Naive thymus-derived CD4-positive, alpha-beta T cell (primary cell): ENCODE data around the gene SLC4A5. TPM values are rescaled to one million over a fixed set of nuclear protein-coding genes. Genes with fewer than 3 reads are reported as not detected.
A peak's percentile ranks its signal among the peaks of the same experiment; 100 is the strongest.

Experiments
- ATAC-seq: fragments of 150-1000 bp; cut with Tn5 transposase; 2 replicates; pipeline ENCODE4 v1.10.0; 2021; ENCODE audit warnings: mild to moderate bottlenecking, moderate library complexity
- CTCF ChIA-PET: fragments of 350-600 bp; sonication (Branson Sonifier 250); formaldehyde crosslinking; loops from one replicate; lab custom pipeline; 2021; ENCODE audit warnings: antibody characterized with exemption; lab: Charles Lee
- POLR2A ChIA-PET: fragments of 350-600 bp; sonication (Branson Sonifier 250); formaldehyde crosslinking; loops from one replicate; lab custom pipeline; 2021; ENCODE audit warnings: antibody characterized with exemption, inconsistent platforms; lab: Charles Lee
- DNase-seq, 9 donors: peaks; one replicate each; pipeline versions ENCODE4 v3.0.0 to v3.0.0-alpha.2; 2020 to 2022; ENCODE audit warnings: mixed read lengths in 1 of 9
- H3K27ac ChIP-seq: one replicate; pipeline ENCODE4 v1.7.0; 2013; ENCODE audit warnings: mild to moderate bottlenecking, low read depth, low read length, moderate library complexity
- H3K27me3 ChIP-seq, 2 donors: one replicate each; pipeline ENCODE4 v1.7.0; 2013; ENCODE audit warnings: low read length in 2 of 2, mild to moderate bottlenecking in 2 of 2, moderate library complexity in 2 of 2; ENCODE audit not compliant: control insufficient read depth in 2 of 2, insufficient read depth in 2 of 2
- H3K36me3 ChIP-seq, 3 experiments: 1 replicate in 2 of 3; 2 replicates in 1 of 3; pipeline ENCODE4 v1.7.0; 2013; ENCODE audit warnings: low read length in 3 of 3, mild to moderate bottlenecking in 3 of 3, moderate library complexity in 1 of 3; ENCODE audit not compliant: insufficient read depth in 3 of 3, control insufficient read depth in 2 of 3
- H3K4me1 ChIP-seq, 2 donors: one replicate each; pipeline ENCODE4 v1.7.0; 2013; ENCODE audit warnings: low read length in 2 of 2, mild to moderate bottlenecking in 2 of 2, moderate library complexity in 1 of 2; ENCODE audit not compliant: control insufficient read depth in 2 of 2, insufficient read depth in 2 of 2
- H3K4me3 ChIP-seq: 2 replicates; pipeline ENCODE4 v1.7.0; 2013; ENCODE audit warnings: mild to moderate bottlenecking, low read length
- H3K9me3 ChIP-seq, 3 experiments: 1 replicate in 2 of 3; 2 replicates in 1 of 3; pipeline ENCODE4 v1.7.0; 2013; ENCODE audit warnings: low read length in 3 of 3; ENCODE audit not compliant: control insufficient read depth in 2 of 3
- H3K27ac Mint-ChIP-seq, 9 donors: one replicate each; pipeline ENCODE4 v1.8.0; 2020 to 2022; ENCODE audit warnings: mixed read lengths in 9 of 9, mild to moderate bottlenecking in 8 of 9, moderate library complexity in 5 of 9, inconsistent platforms in 2 of 9
- H3K27me3 Mint-ChIP-seq, 5 donors: one replicate each; pipeline ENCODE4 v1.8.0; 2021 to 2022; ENCODE audit warnings: mixed read lengths in 5 of 5, mild to moderate bottlenecking in 1 of 5
- H3K36me3 Mint-ChIP-seq, 5 donors: one replicate each; pipeline ENCODE4 v1.8.0; 2020 to 2022; ENCODE audit warnings: mixed read lengths in 5 of 5, mild to moderate bottlenecking in 3 of 5, inconsistent platforms in 1 of 5
- H3K4me1 Mint-ChIP-seq, 7 donors: one replicate each; pipeline ENCODE4 v1.8.0; 2020 to 2022; ENCODE audit warnings: mixed read lengths in 7 of 7, mild to moderate bottlenecking in 3 of 7, inconsistent platforms in 1 of 7
- H3K4me3 Mint-ChIP-seq, 10 donors: one replicate each; pipeline ENCODE4 v1.8.0; 2020 to 2022; ENCODE audit warnings: mild to moderate bottlenecking in 10 of 10, mixed read lengths in 10 of 10, moderate library complexity in 6 of 10, inconsistent platforms in 2 of 10
- H3K9me3 Mint-ChIP-seq, 11 donors: one replicate each; pipeline ENCODE4 v1.8.0; 2020 to 2022; ENCODE audit warnings: mixed read lengths in 11 of 11, mild to moderate bottlenecking in 4 of 11, inconsistent platforms in 1 of 11, moderate library complexity in 1 of 11
- intact Hi-C, 2 donors: fragments of 100-400 bp; cut with micrococcal nuclease; formaldehyde crosslinking; loops; one replicate each; pipeline ENCODE4 v1.15.1; 2023
- polyA plus RNA-seq, 2 donors: library from polyadenylated mRNA; unstranded; fragments of 300-500 nt; fragmentation: Illumina TruSeq; gene quantifications; one replicate each; pipeline ENCODE4 v1.2.3, GENCODE V29; 2021
- total RNA-seq, 6 experiments: library from RNA in 5 of 6; stranded (reverse) in 5 of 6; gene quantifications; 1 replicate in 5 of 6; 2 replicates in 1 of 6; pipeline ENCODE4 v1.2.3 and lab custom pipeline; 2021 to 2026

SLC4A5 gene
- total and polyA plus RNA-seq, 7 experiments from 2014 or later: 0.59 to 20.8 (median 14.8) TPM

DNA sequence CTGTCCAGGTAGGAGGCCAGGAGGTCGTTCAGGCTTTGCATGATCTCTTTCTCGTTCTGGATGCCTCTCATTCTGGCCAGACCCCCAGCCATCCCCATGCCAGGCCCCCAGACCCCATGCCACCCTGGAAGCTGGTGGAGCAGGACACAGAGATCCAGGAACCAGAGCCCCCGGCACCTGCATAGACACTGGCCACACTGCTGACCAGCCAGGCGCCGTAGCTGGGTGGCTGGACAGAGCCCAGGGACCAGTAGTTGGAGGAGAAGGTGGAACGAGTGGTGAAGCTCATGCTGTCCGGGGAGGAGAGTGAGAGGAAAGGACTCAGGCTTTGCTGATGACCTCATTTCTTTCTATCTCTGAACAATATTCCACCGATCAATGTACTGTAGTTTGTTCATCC lies 35.5 kb downstream of the SLC4A5 start:
- no peaks in the 10 kb centered on the region for H3K27me3 ChIP-seq
- intact Hi-C loops: no loop called here
- Mint-ChIP-seq H3K27me3 (peaks cover 0 to 9% (median 0%) of the 10 kb centered on the region in 5 donors), H3K4me1 (peaks cover 0 to 1% (median 0%) of the 10 kb centered on the region in 7 donors), H3K4me3 (no peak overlapping the region), H3K27ac (no peak overlapping the region), H3K36me3 (peaks cover 0 to 59% (median 20%) of the 10 kb centered on the region in 5 donors), H3K9me3 (no peaks in the 10 kb centered on the region)
- no peak for ATAC-seq
- ChIA-PET CTCF (no interaction called here), POLR2A (no interaction called here)
- no peaks in the 10 kb centered on the region for H3K4me1 ChIP-seq
- H3K36me3 ChIP-seq: peaks cover 0 to 3% (median 0%) of the 10 kb centered on the region in 3 experiments
- DNase-seq: no peak
- H3K27ac ChIP-seq: no peak overlapping the region
- H3K4me3 ChIP-seq: no peak overlapping the region
- no peaks in the 10 kb centered on the region for H3K9me3 ChIP-seq

DNA sequence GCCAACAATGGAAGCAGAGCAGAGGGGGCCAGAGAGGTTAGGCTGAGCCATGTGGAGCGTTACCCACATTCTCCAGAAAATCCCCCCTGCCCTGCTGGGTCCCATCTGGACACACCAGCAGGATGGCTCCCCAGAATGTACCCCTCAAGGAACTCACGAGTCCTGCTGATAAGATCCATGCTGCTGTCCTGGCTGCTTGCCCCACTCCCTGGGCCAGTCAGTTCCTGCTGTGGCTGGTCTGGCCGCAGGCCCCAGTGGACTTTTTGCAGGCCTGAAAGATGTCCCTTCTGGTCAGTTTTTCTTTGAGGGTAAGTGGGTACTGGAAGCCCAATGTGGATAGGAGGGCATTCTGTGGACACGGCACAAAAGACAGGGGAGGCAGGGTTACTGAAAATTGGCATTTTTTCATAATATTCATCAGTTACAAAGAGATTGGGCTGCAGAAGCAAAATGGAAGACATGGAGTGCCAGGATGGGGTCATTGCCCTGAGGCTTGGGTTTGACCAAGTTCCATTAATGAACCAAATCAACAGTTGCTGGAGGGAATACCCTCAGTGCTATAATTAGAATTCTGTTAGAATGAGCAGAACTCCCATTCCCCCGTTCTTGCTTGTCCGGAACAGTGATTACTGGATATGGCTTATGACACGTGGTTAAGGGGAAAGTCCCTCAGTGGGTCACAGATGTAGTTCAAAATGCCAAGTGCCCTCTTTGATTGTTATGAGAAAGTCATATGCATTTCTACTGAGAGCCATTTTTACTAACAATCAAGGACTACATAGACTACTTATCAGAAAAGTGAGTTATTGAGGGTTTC lies 38.7 kb downstream of the SLC4A5 start:
- no peak overlapping the region for H3K4me3 Mint-ChIP-seq
- no peaks in the 10 kb centered on the region for H3K4me1 ChIP-seq
- peaks cover 0 to 52% (median 18%) of the 10 kb centered on the region in 5 donors for H3K36me3 Mint-ChIP-seq
- no peak overlapping the region for H3K4me3 ChIP-seq
- POLR2A ChIA-PET: interaction anchor here (0.5 kb wide), 1 partner anchor 104 kb away, joined by 3 read pairs; no protein-coding TSS in a partner anchor
- no peak for ATAC-seq
- H3K9me3 ChIP-seq: no peaks in the 10 kb centered on the region
- H3K36me3 ChIP-seq: peaks cover 0 to 3% (median 0%) of the 10 kb centered on the region in 3 experiments
- H3K4me1 Mint-ChIP-seq: peaks cover 0 to 1% (median 0%) of the 10 kb centered on the region in 7 donors
- DNase-seq: no peak
- no peak overlapping the region for H3K27ac ChIP-seq
- H3K27ac Mint-ChIP-seq: peak overlapping the region in 1 of 9 donors; percentile 28
- intact Hi-C loops: no loop called here
- peaks cover 0 to 2% (median 0%) of the 10 kb centered on the region in 5 donors for H3K27me3 Mint-ChIP-seq
- CTCF ChIA-PET: no interaction called here
- no peaks in the 10 kb centered on the region for H3K27me3 ChIP-seq
- H3K9me3 Mint-ChIP-seq: peaks cover 0 to 8% (median 0%) of the 10 kb centered on the region in 11 donors

DNA sequence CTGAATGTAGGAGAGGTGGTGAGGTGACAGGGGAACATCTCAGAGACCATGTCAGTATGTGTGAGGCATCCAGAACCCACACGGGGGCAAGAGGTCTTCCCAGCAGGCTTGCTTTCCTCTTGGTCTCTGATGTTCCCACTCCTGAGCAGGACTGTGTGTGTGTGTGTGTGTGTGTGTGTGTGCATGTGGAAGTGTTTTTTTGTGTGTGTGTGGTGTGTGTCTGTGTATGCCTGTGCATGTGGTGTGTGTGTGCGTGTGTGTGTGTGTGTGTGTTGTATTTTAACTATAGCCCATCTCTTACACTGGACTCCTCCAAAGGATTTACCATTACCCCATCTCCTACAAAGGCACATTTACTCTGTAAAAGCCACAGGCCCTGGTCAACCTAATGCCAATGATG lies 40.4 kb downstream of the SLC4A5 start:
- ChIA-PET POLR2A (no interaction called here), CTCF (interaction anchor here (0.5 kb wide), 1 partner anchor 993 kb away, joined by 3 read pairs; no protein-coding TSS in a partner anchor)
- Mint-ChIP-seq H3K27me3 (no peaks in the 10 kb centered on the region), H3K4me3 (no peak overlapping the region), H3K4me1 (peaks cover 0 to 1% (median 0%) of the 10 kb centered on the region in 7 donors), H3K36me3 (peaks cover 4 to 63% (median 28%) of the 10 kb centered on the region in 5 donors), H3K9me3 (peaks cover 0 to 18% (median 4%) of the 10 kb centered on the region in 11 donors), H3K27ac (no peak overlapping the region)
- H3K9me3 ChIP-seq: no peaks in the 10 kb centered on the region
- intact Hi-C loops: no loop called here
- no peak overlapping the region for H3K4me3 ChIP-seq
- no peak overlapping the region for H3K27ac ChIP-seq
- no peaks in the 10 kb centered on the region for H3K4me1 ChIP-seq
- H3K36me3 ChIP-seq: peaks cover 0 to 3% (median 0%) of the 10 kb centered on the region in 3 experiments
- DNase-seq (no peak), ATAC-seq (no peak)
- H3K27me3 ChIP-seq: no peaks in the 10 kb centered on the region

DNA sequence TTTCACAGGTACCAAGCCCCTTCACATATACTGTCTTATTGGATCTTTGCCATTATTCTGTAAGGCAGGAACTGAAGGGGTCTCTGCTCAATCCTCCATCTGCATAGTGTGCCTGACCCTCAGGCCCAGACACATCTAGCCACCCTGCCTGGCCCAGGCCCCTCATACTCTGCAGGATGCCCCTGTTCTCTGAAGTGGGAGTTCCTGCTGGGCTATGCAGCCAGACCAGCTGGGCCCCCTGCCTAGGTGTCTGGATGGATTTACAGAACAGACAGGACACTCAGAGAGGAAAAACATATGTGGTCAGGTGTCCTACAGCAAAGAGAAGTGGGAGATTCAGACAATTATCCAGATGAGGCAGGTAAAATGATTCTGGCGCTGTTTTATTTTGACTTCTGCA lies 42.0 kb downstream of the SLC4A5 start:
- no peak for DNase-seq
- ATAC-seq: no peak
- H3K36me3 ChIP-seq: peaks cover 0 to 3% (median 0%) of the 10 kb centered on the region in 3 experiments
- Mint-ChIP-seq H3K36me3 (peaks cover 4 to 61% (median 28%) of the 10 kb centered on the region in 5 donors), H3K4me1 (peaks cover 0 to 1% (median 0%) of the 10 kb centered on the region in 7 donors), H3K9me3 (peaks cover 0 to 18% (median 4%) of the 10 kb centered on the region in 11 donors), H3K27ac (no peak overlapping the region), H3K27me3 (no peaks in the 10 kb centered on the region), H3K4me3 (no peak overlapping the region)
- no peaks in the 10 kb centered on the region for H3K4me1 ChIP-seq
- CTCF ChIA-PET: no interaction called here
- no peak overlapping the region for H3K27ac ChIP-seq
- POLR2A ChIA-PET: interaction anchor here (1.0 kb wide), 1 partner anchor 11 kb away, joined by 3 read pairs; no protein-coding TSS in a partner anchor
- intact Hi-C loops: no loop called here
- no peaks in the 10 kb centered on the region for H3K27me3 ChIP-seq
- no peak overlapping the region for H3K4me3 ChIP-seq
- H3K9me3 ChIP-seq: no peaks in the 10 kb centered on the region

DNA sequence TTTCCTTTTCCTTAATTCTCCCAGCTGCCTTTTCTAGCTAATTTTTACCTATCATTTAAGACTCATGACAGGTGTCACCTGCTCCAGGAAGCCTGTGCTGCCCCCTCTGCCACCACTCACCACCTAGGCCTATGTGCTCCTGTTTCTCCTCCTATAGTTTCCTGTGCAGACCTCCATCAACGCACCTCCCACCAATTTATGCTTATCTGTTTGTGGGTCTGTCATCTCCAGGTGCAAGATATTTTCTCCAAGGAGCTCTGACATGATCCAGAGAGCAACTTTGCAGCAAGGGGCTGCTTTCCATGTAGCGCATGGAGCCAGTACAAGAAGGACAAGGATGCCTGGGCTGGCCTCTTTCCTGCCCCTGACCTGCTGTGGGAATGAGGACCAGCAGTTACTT lies 42.7 kb downstream of the SLC4A5 start:
- Histone ChIP-seq H3K4me1 (no peaks in the 10 kb centered on the region), H3K27me3 (no peaks in the 10 kb centered on the region), H3K36me3 (peaks cover 0 to 3% (median 0%) of the 10 kb centered on the region in 3 experiments), H3K4me3 (no peak overlapping the region), H3K27ac (no peak overlapping the region), H3K9me3 (no peaks in the 10 kb centered on the region)
- H3K4me3 Mint-ChIP-seq: no peak overlapping the region
- no peak for DNase-seq
- peaks cover 0 to 1% (median 0%) of the 10 kb centered on the region in 7 donors for H3K4me1 Mint-ChIP-seq
- intact Hi-C loops: no loop called here
- POLR2A ChIA-PET: interaction anchor here (1.0 kb wide), 1 partner anchor 10 kb away, joined by 3 read pairs; no protein-coding TSS in a partner anchor
- CTCF ChIA-PET: no interaction called here
- no peak for ATAC-seq
- peaks cover 0 to 18% (median 4%) of the 10 kb centered on the region in 11 donors for H3K9me3 Mint-ChIP-seq
- peak overlapping the region in 1 of 9 donors; percentile 29 for H3K27ac Mint-ChIP-seq
- peaks cover 4 to 57% (median 28%) of the 10 kb centered on the region in 5 donors for H3K36me3 Mint-ChIP-seq
- peaks cover 0 to 2% (median 0%) of the 10 kb centered on the region in 5 donors for H3K27me3 Mint-ChIP-seq

DNA sequence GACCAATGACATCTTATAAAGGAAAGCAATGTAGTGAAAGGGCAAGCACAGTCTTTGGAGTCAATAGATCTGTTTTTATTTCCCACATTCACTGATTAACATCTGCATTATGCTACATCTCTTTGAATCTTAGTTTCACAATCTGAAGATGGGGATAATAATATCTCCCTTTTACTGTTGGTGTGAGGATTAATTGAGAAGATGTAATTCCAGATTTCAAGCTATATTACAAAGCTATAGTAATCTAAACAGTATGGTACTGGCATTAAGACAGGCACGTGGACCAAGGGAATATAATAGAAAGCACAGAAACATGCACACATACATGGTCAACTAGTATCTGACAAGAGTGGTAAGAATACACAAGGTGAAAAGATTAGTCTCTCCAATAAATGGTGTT lies 45.3 kb downstream of the SLC4A5 start:
- ChIA-PET POLR2A (no interaction called here), CTCF (no interaction called here)
- peaks cover 0 to 18% (median 4%) of the 10 kb centered on the region in 11 donors for H3K9me3 Mint-ChIP-seq
- intact Hi-C loops: no loop called here
- ATAC-seq (no peak), DNase-seq (no peak)
- no peak overlapping the region for H3K4me3 ChIP-seq
- no peak overlapping the region for H3K4me3 Mint-ChIP-seq
- H3K36me3 ChIP-seq: peaks cover 0 to 3% (median 0%) of the 10 kb centered on the region in 3 experiments
- no peak overlapping the region for H3K27ac Mint-ChIP-seq
- H3K9me3 ChIP-seq: no peaks in the 10 kb centered on the region
- H3K4me1 ChIP-seq: no peaks in the 10 kb centered on the region
- peaks cover 0 to 2% (median 0%) of the 10 kb centered on the region in 5 donors for H3K27me3 Mint-ChIP-seq
- H3K36me3 Mint-ChIP-seq: peaks cover 4 to 48% (median 34%) of the 10 kb centered on the region in 5 donors
- peaks cover 0 to 10% (median 0%) of the 10 kb centered on the region in 7 donors for H3K4me1 Mint-ChIP-seq
- no peak overlapping the region for H3K27ac ChIP-seq
- no peaks in the 10 kb centered on the region for H3K27me3 ChIP-seq
